ENCODE data around the gene PRM1. TPM values are rescaled to one million over a fixed set of nuclear protein-coding genes. Genes with fewer than 3 reads are reported as not detected.

Gene PRM1
- total and polyA plus RNA-seq, 2 of the 8 experiments (the other 6 are each of a cell fraction or from before 2014, with no cell fraction given), result 0.54 to 0.82 TPM

DNA sequence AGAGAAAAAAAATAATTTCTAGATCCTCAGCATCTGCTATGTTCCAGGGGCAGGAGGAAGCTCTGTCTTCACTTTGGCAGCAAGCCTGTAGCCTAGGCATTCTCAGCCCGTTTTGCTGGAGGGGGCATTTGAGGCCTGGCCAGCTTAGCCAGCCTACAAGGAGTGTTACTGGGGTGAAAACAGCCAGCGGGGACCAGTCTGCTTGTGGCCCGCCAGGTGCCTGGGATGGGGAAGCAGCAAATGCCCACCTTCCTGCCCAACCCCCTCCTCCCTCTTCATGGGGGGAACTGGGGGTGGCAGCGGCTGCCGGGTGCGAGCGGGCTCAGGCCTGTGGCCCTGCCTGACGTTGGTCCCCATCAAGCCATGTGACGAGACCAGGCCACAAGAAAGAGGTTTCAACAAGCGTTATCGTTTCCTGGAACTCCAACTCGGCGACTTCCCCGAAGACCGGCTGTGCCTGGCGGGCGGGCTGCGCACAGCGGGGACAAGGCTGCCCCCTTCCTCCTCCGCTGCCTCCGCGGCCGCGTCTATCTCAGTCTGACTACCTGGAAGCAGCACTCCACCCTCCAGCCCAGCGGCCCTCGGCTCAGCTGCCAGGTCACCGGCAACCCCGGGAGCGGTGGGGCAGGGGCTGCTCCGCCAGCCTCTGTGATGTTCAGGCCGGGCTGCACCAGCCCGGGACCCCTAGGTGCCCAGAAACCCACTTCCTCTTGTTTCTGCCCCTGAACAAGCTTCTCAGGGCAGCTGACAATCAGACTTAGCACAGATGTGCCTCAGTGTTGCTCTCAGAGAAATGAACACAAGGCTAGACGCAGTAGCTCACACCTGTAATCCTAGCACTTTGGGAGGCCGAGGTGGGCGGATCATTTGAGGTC lies 48.0 kb downstream of the PRM1 start:
- ChIA-PET CTCF (ENCODE audit: partially characterized antibody) (interaction anchor here (1.1 to 1.4 kb wide), 4 partner anchors 9 to 150 kb away, joined by 3 to 4 read pairs (median 4); no protein-coding TSS in a partner anchor), POLR2A (ENCODE audit: partially characterized antibody) (interaction anchor here (1.1 kb wide), 1 partner anchor 127 kb away, joined by 3 read pairs; no protein-coding TSS in a partner anchor)
- peak overlapping the region; percentile 71; the same call in 1 of the 2 replicates for H3K18ac ChIP-seq (ENCODE audit: extremely low read depth, low read length)
- peak overlapping the region; percentile 39; the same call in 1 of the 2 replicates for H2BK12ac ChIP-seq (ENCODE audit: low read depth, low read length)
- no peak overlapping the region for H3K14ac ChIP-seq (ENCODE audit: insufficient read length)
- H4K8ac ChIP-seq (ENCODE audit: extremely low read depth, insufficient read depth, low read length), result no peak overlapping the region
- no peak overlapping the region for H3K4ac ChIP-seq (replicated peaks; ENCODE audit: insufficient read length, low read depth, low read length)
- H2AFZ ChIP-seq (ENCODE audit: low read length), result peak overlapping the region; percentile 46; the same call in 1 of the 2 replicates
- no peak overlapping the region for H4K91ac ChIP-seq (replicated peaks; ENCODE audit: insufficient read length, low read length)
- DNase-seq (ENCODE audit: low read depth in 1 of 2, low spot score in 2 of 2), result peak in 1 of 2 experiments; percentile 69
- H2BK20ac ChIP-seq (ENCODE audit: low read length), result 0 out of 2 replicates have a peak overlapping the region, but pooled peaks have one; percentile 72
- no peaks in the 10 kb centered on the region for H4K20me1 ChIP-seq (replicated peaks in 1 of 2; ENCODE audit: control insufficient read depth in 1 of 2, insufficient read depth in 2 of 2, low read length in 2 of 2)
- H3K23me2 ChIP-seq (ENCODE audit: low read depth, low read length), result no peaks in the 10 kb centered on the region
- H4K5ac ChIP-seq (ENCODE audit: insufficient read length, low read depth, low read length), result no peak overlapping the region
- no peak overlapping the region for H3K23ac ChIP-seq (ENCODE audit: insufficient read length)
- H3K27me3 ChIP-seq (replicated peaks in 1 of 4; ENCODE audit: control insufficient read depth in 3 of 4, extremely low read depth in 1 of 4, insufficient read depth in 3 of 4, low read length in 3 of 4), result no peaks in the 10 kb centered on the region
- no peak overlapping the region; a peak in 1 of 7 replicates for H3K9ac ChIP-seq (replicated peaks in 1 of 4; ENCODE audit: extremely low read depth in 1 of 4, low read depth in 3 of 4, low read length in 3 of 4)
- no peak overlapping the region for H3K56ac ChIP-seq (replicated peaks; ENCODE audit: insufficient read length, low read depth, low read length)
- peak overlapping the region; percentile 1 to 48; a peak in 3 of 4 replicates for H3K4me2 ChIP-seq (ENCODE audit: insufficient read depth in 1 of 2, low read depth in 2 of 2, low read length in 2 of 2)
- no peaks in the 10 kb centered on the region for H3K36me3 ChIP-seq (ENCODE audit: control insufficient read depth in 2 of 4, insufficient read depth in 4 of 4, low read length in 3 of 4)
- no peak for FAIRE-seq
- no peaks in the 10 kb centered on the region for H3K79me1 ChIP-seq (ENCODE audit: low read depth, low read length)
- H2BK15ac ChIP-seq (ENCODE audit: low read length), result peak overlapping the region; percentile 92; the same call in 1 of the 2 replicates
- no peaks in the 10 kb centered on the region for H3K79me2 ChIP-seq (ENCODE audit: control insufficient read depth in 1 of 2, insufficient read depth in 2 of 2, low read length in 2 of 2)
- peak overlapping the region in 1 of 4 experiments; percentile 27; a peak in 1 of 8 replicates for H3K4me3 ChIP-seq (ENCODE audit: extremely low read depth in 1 of 4, insufficient read depth in 2 of 4, low read depth in 3 of 4, low read length in 4 of 4)
- H3K9me3 ChIP-seq (ENCODE audit: insufficient read depth in 2 of 2, low read depth in 1 of 2, low read length in 1 of 2), result no peaks in the 10 kb centered on the region
- WGBS, 2 experiments (ENCODE audit: extremely low coverage in 1 of 2, insufficient coverage in 1 of 2, insufficient read length in 1 of 2, insufficient replicate concordance in 2 of 2, low coverage in 1 of 2, low lambda C conversion rate in 2 of 2, missing lambda C conversion rate in 1 of 2), result 55% methylated on average over 29 of the region's 35 CpGs; no CpG with 5 or more reads in 1 of the 2 experiments
- H3K4me1 ChIP-seq (replicated peaks in 1 of 4; ENCODE audit: control insufficient read depth in 3 of 4, insufficient read depth in 4 of 4, low read length in 3 of 4), result peaks cover 0 to 4% (median 1%) of the 10 kb centered on the region in 4 experiments; a peak in 3 of 7 replicates
- no peak overlapping the region for H3K27ac ChIP-seq (ENCODE audit: low read depth, low read length)
- TF ChIP-seq, protein P1, sequence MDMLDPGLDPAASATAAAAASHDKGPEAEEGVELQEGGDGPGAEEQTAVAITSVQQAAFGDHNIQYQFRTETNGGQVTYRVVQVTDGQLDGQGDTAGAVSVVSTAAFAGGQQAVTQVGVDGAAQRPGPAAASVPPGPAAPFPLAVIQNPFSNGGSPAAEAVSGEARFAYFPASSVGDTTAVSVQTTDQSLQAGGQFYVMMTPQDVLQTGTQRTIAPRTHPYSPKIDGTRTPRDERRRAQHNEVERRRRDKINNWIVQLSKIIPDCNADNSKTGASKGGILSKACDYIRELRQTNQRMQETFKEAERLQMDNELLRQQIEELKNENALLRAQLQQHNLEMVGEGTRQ (IDR thresholded peaks at IDR 0.05; ENCODE audit: low read length), result 0 out of 2 replicates have a peak, but pooled peaks have one; percentile 2
- TF ChIP-seq PHF8 (conservative IDR thresholded peaks at IDR 0.05; ENCODE audit: low read depth, low read length) (no peak), TBP (IDR thresholded peaks at IDR 0.05; ENCODE audit: low read depth, low read length) (peak; percentile 30; the same call in 1 of the 2 replicates), CEBPB (IDR thresholded peaks at IDR 0.05; ENCODE audit: low read depth, low read length) (no peak)
- H2AK5ac ChIP-seq (ENCODE audit: low read depth, low read length), result no peak overlapping the region
- no peak overlapping the region for H2BK120ac ChIP-seq (replicated peaks; ENCODE audit: low read depth, low read length)
- peak overlapping the region; percentile 60; the same call in 1 of the 2 replicates for H2BK5ac ChIP-seq (ENCODE audit: low read depth, low read length)

Data from H1 (cell line).